ENCODE data around the gene MYO18B. TPM values are rescaled to one million over a fixed set of nuclear protein-coding genes. Genes with fewer than 3 reads are reported as not detected.

Gene MYO18B
- total RNA-seq, 1 experiment from 2014 or later: 0.05 TPM

GRCh38 chr22:25976356-25976755 is 234.4 kb downstream of the MYO18B start:
- Histone ChIP-seq H4K20me1 (ENCODE audit: insufficient read depth) (no peaks in the 10 kb centered on the region), H3K27me3 (ENCODE audit: insufficient read depth, low read length) (peaks cover 44% of the 10 kb centered on the region), H3K79me2 (ENCODE audit: insufficient read depth, low read length) (no peaks in the 10 kb centered on the region), H3K4me2 (ENCODE audit: low read length) (no peak overlapping the region), H3K9ac (ENCODE audit: low read length) (no peak overlapping the region), H3K4me3 (replicated peaks in 1 of 2; ENCODE audit: low read depth in 1 of 2, low read length in 2 of 2) (no peak overlapping the region), H2AFZ (ENCODE audit: low read depth, low read length, poor library complexity, severe bottlenecking) (no peak overlapping the region), H3K9me2 (ENCODE audit: insufficient read depth) (no peaks in the 10 kb centered on the region), H3K27ac (ENCODE audit: low read depth, low read length) (no peak overlapping the region), H3K9me3 (ENCODE audit: control insufficient read depth in 1 of 2, insufficient read depth in 1 of 2, low read depth in 1 of 2, low read length in 2 of 2) (no peaks in the 10 kb centered on the region), H3K4me1 (ENCODE audit: control insufficient read depth in 1 of 2, insufficient read depth in 2 of 2, low read length in 2 of 2) (no peaks in the 10 kb centered on the region), H3K36me3 (ENCODE audit: control insufficient read depth in 1 of 2, insufficient read depth in 2 of 2, low read length in 2 of 2) (no peaks in the 10 kb centered on the region)
- RAD21 ChIA-PET (ENCODE audit: low non-redundant PET in 1 of 2, low total read pairs in 2 of 2, uncharacterized antibody in 2 of 2, unreplicated experiment in 2 of 2): no interaction called here
- intact Hi-C loops (cut with micrococcal nuclease): loop anchor here (10.0 kb wide), 1 partner anchor 58 kb away; no protein-coding TSS in a partner anchor
- TF ChIP-seq MAX (IDR thresholded peaks at IDR 0.05) (no peak), POLR2AphosphoS5 (IDR thresholded peaks at IDR 0.05; ENCODE audit: low read depth, low read length) (no peak), ZBTB33 (IDR thresholded peaks at IDR 0.05; ENCODE audit: extremely low read depth, insufficient replicate concordance, low read length) (no peak), EZH2phosphoT487 (IDR thresholded peaks at IDR 0.05; ENCODE audit: borderline replicate concordance) (no peak), FOSL1 (IDR thresholded peaks at IDR 0.05; ENCODE audit: low read depth) (no peak), ELF1 (IDR thresholded peaks at IDR 0.05; ENCODE audit: borderline replicate concordance, low read depth) (no peak), CBX3 (IDR thresholded peaks at IDR 0.05; ENCODE audit: low read depth) (no peak), CEBPB (IDR thresholded peaks at IDR 0.05; ENCODE audit: low read depth) (no peak), CTCF (IDR thresholded peaks at IDR 0.05 in 2 of 3, conservative IDR thresholded peaks at IDR 0.05 in 1 of 3; ENCODE audit: borderline replicate concordance in 1 of 3, insufficient read depth in 1 of 3, low read depth in 2 of 3, low read length in 2 of 3) (no peak), REST (IDR thresholded peaks at IDR 0.05; ENCODE audit: low read depth) (no peak), POLR2A (IDR thresholded peaks at IDR 0.05; ENCODE audit: borderline replicate concordance, extremely low read depth, insufficient read depth, insufficient read length) (no peak), ATF3 (IDR thresholded peaks at IDR 0.05) (no peak), TCF7L2 (IDR thresholded peaks at IDR 0.05; ENCODE audit: borderline replicate concordance, extremely low read depth, insufficient read depth, insufficient read length) (no peak), ZFX (IDR thresholded peaks at IDR 0.05) (no peak), JUND (IDR thresholded peaks at IDR 0.05) (no peak), SIN3A (IDR thresholded peaks at IDR 0.05; ENCODE audit: low read depth) (no peak), YY1 (IDR thresholded peaks at IDR 0.05; ENCODE audit: extremely low read depth, insufficient replicate concordance, low read depth, low read length) (no peak), EGR1 (IDR thresholded peaks at IDR 0.05; ENCODE audit: low read depth) (no peak), ZNF274 (IDR thresholded peaks at IDR 0.05; ENCODE audit: low read depth, low read length) (no peak)
- CTCF ChIA-PET: no interaction called here
- POLR2A ChIA-PET: no interaction called here
- DNase-seq (ENCODE audit: low read depth, low spot score) (no peak), ATAC-seq (no peak)
- BruUV-seq (replicated peaks): no TSS peak
